A549 (cell line): ENCODE measurements around the gene PNPLA6.

Experiments
- CEBPB ChIP-seq, 2 experiments: fragments of >200 bp in 1 of 2; sonication (Bioruptor Twin) in 1 of 2; formaldehyde crosslinking in 1 of 2; IDR thresholded peaks; 2 replicates each; pipeline ENCODE4 v1.6.1; 2012 to 2016
- CHD2 ChIP-seq: fragments of 150-350 bp; IDR thresholded peaks from 2 replicates; pipeline ENCODE4 v1.6.1; 2014; ENCODE audit warnings: low read length; ENCODE audit not compliant: partially characterized antibody
- EP300 ChIP-seq, 2 experiments: fragments of >200 bp; sonication (Bioruptor Twin); formaldehyde crosslinking; IDR thresholded peaks; 2 replicates in 1 of 2; 3 replicates in 1 of 2; pipeline ENCODE4 v1.6.1; 2016 to 2017
- HEYL ChIP-seq: fragments of 250-450 bp; sonication (Bioruptor Pico); IDR thresholded peaks from 2 replicates; pipeline ENCODE4 v1.8.0; 2021; ENCODE audit warnings: mild to moderate bottlenecking, moderate library complexity
- HOXB5 ChIP-seq: fragments of 250-450 bp; sonication (Bioruptor Pico); IDR thresholded peaks from 2 replicates; pipeline ENCODE4 v1.5.0; 2020; ENCODE audit warnings: mild to moderate bottlenecking, moderate library complexity
- JUNB ChIP-seq: fragments of >200 bp; sonication (Bioruptor Twin); formaldehyde crosslinking; IDR thresholded peaks from 2 replicates; pipeline ENCODE4 v1.6.1; 2016
- POLR2A ChIP-seq: IDR thresholded peaks from 2 replicates; pipeline ENCODE4 v1.6.1; 2012; ENCODE audit warnings: mild to moderate bottlenecking, low read length
- TF ChIP-seq, protein P1 (sequence below): fragments of >200 bp; sonication (Bioruptor Twin); formaldehyde crosslinking; IDR thresholded peaks from 3 replicates; pipeline ENCODE4 v1.5.1; 2016

- TF ChIP-seq EP300 (IDR thresholded peaks at IDR 0.05) (no peak), HOXB5 (CRISPR knock-in tag) (no peak), CEBPB (IDR thresholded peaks at IDR 0.05) (no peak), POLR2A (no peak), JUNB (no peak), HEYL (CRISPR knock-in tag) (no peak), CHD2 (no peak)
- TF ChIP-seq, protein P1, sequence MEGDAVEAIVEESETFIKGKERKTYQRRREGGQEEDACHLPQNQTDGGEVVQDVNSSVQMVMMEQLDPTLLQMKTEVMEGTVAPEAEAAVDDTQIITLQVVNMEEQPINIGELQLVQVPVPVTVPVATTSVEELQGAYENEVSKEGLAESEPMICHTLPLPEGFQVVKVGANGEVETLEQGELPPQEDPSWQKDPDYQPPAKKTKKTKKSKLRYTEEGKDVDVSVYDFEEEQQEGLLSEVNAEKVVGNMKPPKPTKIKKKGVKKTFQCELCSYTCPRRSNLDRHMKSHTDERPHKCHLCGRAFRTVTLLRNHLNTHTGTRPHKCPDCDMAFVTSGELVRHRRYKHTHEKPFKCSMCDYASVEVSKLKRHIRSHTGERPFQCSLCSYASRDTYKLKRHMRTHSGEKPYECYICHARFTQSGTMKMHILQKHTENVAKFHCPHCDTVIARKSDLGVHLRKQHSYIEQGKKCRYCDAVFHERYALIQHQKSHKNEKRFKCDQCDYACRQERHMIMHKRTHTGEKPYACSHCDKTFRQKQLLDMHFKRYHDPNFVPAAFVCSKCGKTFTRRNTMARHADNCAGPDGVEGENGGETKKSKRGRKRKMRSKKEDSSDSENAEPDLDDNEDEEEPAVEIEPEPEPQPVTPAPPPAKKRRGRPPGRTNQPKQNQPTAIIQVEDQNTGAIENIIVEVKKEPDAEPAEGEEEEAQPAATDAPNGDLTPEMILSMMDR = no peak
Measured at GRCh38 chr19:7524992-7525739, 10.4 kb upstream of the PNPLA6 start.
